Uterus (tissue), 2 donors: ENCODE data around the gene PCDH9.

Experiments
- POLR2A ChIP-seq, 2 donors: fragments of 450-650 bp; IDR thresholded peaks; one replicate each; pipeline ENCODE4 v1.6.1; 2016; ENCODE audit warnings: antibody characterized with exemption in 2 of 2, mild to moderate bottlenecking in 1 of 2, moderate library complexity in 1 of 2
- TF ChIP-seq, protein P1 (sequence below), 4 experiments: fragments of 200-600 bp in 2 of 4; fragments of 450-650 bp in 2 of 4; sonication (generic) in 2 of 4; IDR thresholded peaks; one replicate each; pipeline ENCODE4 v1.5.1; 2016 to 2019; ENCODE audit warnings: antibody characterized with exemption in 4 of 4, mild to moderate bottlenecking in 2 of 4, moderate library complexity in 1 of 4

DNA sequence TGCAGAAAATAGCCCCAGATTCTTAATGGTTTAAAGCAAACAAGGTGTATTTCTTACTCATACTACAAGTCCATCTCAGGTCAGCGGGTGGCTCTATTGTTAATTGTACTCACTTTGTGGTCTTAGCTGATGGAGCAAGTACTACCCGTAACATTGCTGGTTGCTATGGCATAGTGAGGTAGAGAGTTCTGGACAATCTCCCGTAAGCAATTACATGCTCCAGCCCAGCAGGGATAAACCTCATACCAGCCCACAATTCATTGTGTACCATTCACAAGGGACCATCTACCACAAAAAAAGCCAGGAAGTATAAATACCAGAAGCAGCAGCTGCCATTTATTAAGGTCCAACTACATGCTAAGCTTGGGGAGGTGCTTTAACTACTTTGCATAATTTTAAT is 167.1 kb downstream of the PCDH9 start:
- TF ChIP-seq, protein P1, sequence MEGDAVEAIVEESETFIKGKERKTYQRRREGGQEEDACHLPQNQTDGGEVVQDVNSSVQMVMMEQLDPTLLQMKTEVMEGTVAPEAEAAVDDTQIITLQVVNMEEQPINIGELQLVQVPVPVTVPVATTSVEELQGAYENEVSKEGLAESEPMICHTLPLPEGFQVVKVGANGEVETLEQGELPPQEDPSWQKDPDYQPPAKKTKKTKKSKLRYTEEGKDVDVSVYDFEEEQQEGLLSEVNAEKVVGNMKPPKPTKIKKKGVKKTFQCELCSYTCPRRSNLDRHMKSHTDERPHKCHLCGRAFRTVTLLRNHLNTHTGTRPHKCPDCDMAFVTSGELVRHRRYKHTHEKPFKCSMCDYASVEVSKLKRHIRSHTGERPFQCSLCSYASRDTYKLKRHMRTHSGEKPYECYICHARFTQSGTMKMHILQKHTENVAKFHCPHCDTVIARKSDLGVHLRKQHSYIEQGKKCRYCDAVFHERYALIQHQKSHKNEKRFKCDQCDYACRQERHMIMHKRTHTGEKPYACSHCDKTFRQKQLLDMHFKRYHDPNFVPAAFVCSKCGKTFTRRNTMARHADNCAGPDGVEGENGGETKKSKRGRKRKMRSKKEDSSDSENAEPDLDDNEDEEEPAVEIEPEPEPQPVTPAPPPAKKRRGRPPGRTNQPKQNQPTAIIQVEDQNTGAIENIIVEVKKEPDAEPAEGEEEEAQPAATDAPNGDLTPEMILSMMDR (IDR thresholded peaks at IDR 0.05): no peak
- TF ChIP-seq POLR2A (IDR thresholded peaks at IDR 0.05): no peak
